IMR-90 (cell line): Measurements from ENCODE around the gene RAP2B. TPM values are rescaled to one million over a fixed set of nuclear protein-coding genes. Genes with fewer than 3 reads are reported as not detected.

Experiments
- ATAC-seq: fragments of 200-7000 bp; cut with Tn5 transposase; 2 replicates; pipeline ENCODE4 v1.9.1; 2020; ENCODE audit warnings: low read depth, mild to moderate bottlenecking, moderate library complexity
- BruUV-seq: library from RNA; stranded (reverse); fragments of 400-500 nt; replicated peaks from 2 replicates; lab custom pipeline; 2021; lab: Mats Ljungman, UMichigan
- CTCF ChIA-PET: fragments of 300-600 bp; formaldehyde crosslinking; extraction: SDS; loops from one replicate; lab custom pipeline; 2021; ENCODE audit warnings: antibody characterized with exemption; lab: Yijun Ruan, JAX
- POLR2A ChIA-PET: fragments of 300-600 bp; sonication (Branson Sonifier 250); formaldehyde crosslinking; loops from one replicate; lab custom pipeline; 2022; ENCODE audit warnings: antibody characterized with exemption; ENCODE audit not compliant: unreplicated experiment; lab: Charles Lee
- DNase-seq: peaks from one replicate; pipeline ENCODE4 v3.0.0; 2013
- H2AFZ ChIP-seq: replicated peaks from 2 replicates; pipeline ENCODE3; 2013; ENCODE audit warnings: low read length, mild to moderate bottlenecking; ENCODE audit not compliant: poor library complexity
- H2AK5ac ChIP-seq: 2 replicates; pipeline ENCODE4 v1.6.1; 2013; ENCODE audit warnings: low read depth, low read length, inconsistent platforms
- H2AK9ac ChIP-seq: replicated peaks from 2 replicates; pipeline ENCODE3; 2013; ENCODE audit warnings: mild to moderate bottlenecking, low read depth, low read length, moderate library complexity; ENCODE audit not compliant: poor library complexity
- H2BK120ac ChIP-seq: 2 replicates; pipeline ENCODE4 v1.6.1; 2013; ENCODE audit warnings: low read depth, low read length, inconsistent platforms
- H2BK15ac ChIP-seq: 3 replicates; pipeline ENCODE4 v1.6.1; 2013; ENCODE audit warnings: low read depth, low read length, inconsistent platforms
- H2BK20ac ChIP-seq: 2 replicates; pipeline ENCODE4 v1.6.1; 2013; ENCODE audit warnings: low read depth, mild to moderate bottlenecking, inconsistent platforms, low read length, moderate library complexity
- H2BK5ac ChIP-seq: 2 replicates; pipeline ENCODE4 v1.6.1; 2013; ENCODE audit warnings: mild to moderate bottlenecking, low read depth, low read length, inconsistent platforms; ENCODE audit not compliant: poor library complexity, severe bottlenecking
- H3K14ac ChIP-seq: replicated peaks from 2 replicates; pipeline ENCODE4 v1.6.1; 2013; ENCODE audit warnings: low read depth, low read length, inconsistent platforms
- H3K18ac ChIP-seq: 2 replicates; pipeline ENCODE4 v1.6.1; 2013; ENCODE audit warnings: low read depth, low read length, control low read depth
- H3K23ac ChIP-seq: 2 replicates; pipeline ENCODE4 v1.6.1; 2013; ENCODE audit warnings: low read depth, low read length, inconsistent platforms
- H3K27ac ChIP-seq: 2 replicates; pipeline ENCODE4 v1.5.1; 2013; ENCODE audit warnings: mild to moderate bottlenecking, control low read depth, low read length; ENCODE audit not compliant: insufficient read depth
- H3K27me3 ChIP-seq: 2 replicates; pipeline ENCODE4 v1.6.1; 2013; ENCODE audit warnings: low read length; ENCODE audit not compliant: control insufficient read depth, insufficient read depth
- H3K36me3 ChIP-seq: 2 replicates; pipeline ENCODE4 v1.6.1; 2013; ENCODE audit warnings: low read length, mixed read lengths; ENCODE audit not compliant: control insufficient read depth, insufficient read depth
- H3K4ac ChIP-seq: 2 replicates; pipeline ENCODE4 v1.6.1; 2013; ENCODE audit warnings: low read depth, low read length, inconsistent platforms
- H3K4me1 ChIP-seq: 2 replicates; pipeline ENCODE4 v1.6.1; 2013; ENCODE audit warnings: low read length, mixed read lengths; ENCODE audit not compliant: control insufficient read depth, insufficient read depth
- H3K4me2 ChIP-seq: 2 replicates; pipeline ENCODE4 v1.6.1; 2013; ENCODE audit warnings: low read depth, mild to moderate bottlenecking, control low read depth, low read length, moderate library complexity
- H3K4me3 ChIP-seq: 2 replicates; pipeline ENCODE4 v1.5.1; 2013; ENCODE audit warnings: low read depth, mild to moderate bottlenecking, control low read depth, low read length, moderate library complexity; ENCODE audit not compliant: insufficient read depth
- H3K56ac ChIP-seq: 2 replicates; pipeline ENCODE4 v1.6.1; 2013; ENCODE audit warnings: low read length, inconsistent platforms; ENCODE audit not compliant: insufficient read depth; ENCODE audit errors: extremely low read depth
- H3K79me1 ChIP-seq, 2 experiments: 2 replicates each; pipeline ENCODE4 v1.6.1; 2013; ENCODE audit warnings: low read length in 2 of 2, inconsistent platforms in 1 of 2, low read depth in 1 of 2
- H3K9ac ChIP-seq: 2 replicates; pipeline ENCODE4 v1.6.1; 2013; ENCODE audit warnings: low read depth, low read length, control low read depth
- H3K9me1 ChIP-seq: 2 replicates; pipeline ENCODE4 v1.6.1; 2013; ENCODE audit warnings: low read length, inconsistent platforms; ENCODE audit not compliant: insufficient read depth
- H3K9me3 ChIP-seq: 2 replicates; pipeline ENCODE4 v1.6.1; 2013; ENCODE audit warnings: low read length; ENCODE audit not compliant: control insufficient read depth, insufficient read depth
- H4K20me1 ChIP-seq: 2 replicates; pipeline ENCODE4 v1.6.1; 2013; ENCODE audit warnings: low read length, inconsistent platforms; ENCODE audit not compliant: insufficient read depth
- H4K5ac ChIP-seq: 2 replicates; pipeline ENCODE4 v1.6.1; 2013; ENCODE audit warnings: mild to moderate bottlenecking, low read depth, low read length, control low read depth
- H4K8ac ChIP-seq, 2 experiments: 2 replicates each; pipeline ENCODE4 v1.6.1; 2013; ENCODE audit warnings: low read depth in 2 of 2, low read length in 2 of 2, control low read depth in 1 of 2, inconsistent platforms in 1 of 2
- H4K91ac ChIP-seq: 2 replicates; pipeline ENCODE4 v1.6.1; 2013; ENCODE audit warnings: low read depth, low read length, inconsistent platforms; ENCODE audit not compliant: insufficient read depth
- CHD1 ChIP-seq: IDR thresholded peaks from 2 replicates; pipeline ENCODE4 v1.6.1; 2012; ENCODE audit warnings: low read depth, low read length, improper control_type of control experiment
- NFE2L2 ChIP-seq: fragments of 150-350 bp; IDR thresholded peaks from 2 replicates; pipeline ENCODE4 v1.6.1; 2016; ENCODE audit warnings: low read depth, mild to moderate bottlenecking, low read length
- SMC3 ChIP-seq: fragments of 150-350 bp; IDR thresholded peaks from 2 replicates; pipeline ENCODE4 v1.6.1; 2016; ENCODE audit warnings: low read depth, mild to moderate bottlenecking, antibody characterized with exemption, low read length, moderate library complexity
- USF2 ChIP-seq: fragments of 150-350 bp; IDR thresholded peaks from 2 replicates; pipeline ENCODE4 v1.6.1; 2017; ENCODE audit warnings: mild to moderate bottlenecking, antibody characterized with exemption, low read length, low read depth
- WGBS, 2 experiments: methylation state at CpG; one replicate each; pipeline versions ENCODE4 v1.1.5 to v1.1.7; 2013; ENCODE audit warnings: missing lambda C conversion rate in 2 of 2; ENCODE audit not compliant: insufficient read length in 1 of 2; ENCODE audit errors: extremely low coverage in 2 of 2; 5-methylcytosine and 5-hydroxymethylcytosine counted together
- dilution Hi-C: fragments of 300-500 bp; cut with HindIII; formaldehyde crosslinking; loops from one replicate; pipeline ENCODE4 v1.14.3; 2018; ENCODE audit warnings: low sequenced_read_pairs; ENCODE audit not compliant: unreplicated experiment
- in situ Hi-C: fragments of 300-500 bp; cut with MboI; formaldehyde crosslinking; loops from 3 replicates; pipeline ENCODE4 v1.14.3; 2019; ENCODE audit warnings: low sequenced_read_pairs, inconsistent platforms, mixed read lengths
- intact Hi-C: fragments of 100-400 bp; cut with micrococcal nuclease; formaldehyde crosslinking; loops from 2 replicates; pipeline ENCODE4 v1.10.0; 2022
- polyA plus RNA-seq, 3 experiments: library from polyadenylated mRNA; depleted of rRNA; stranded (reverse); fragments of >200 nt; gene quantifications; 2 replicates each; pipeline ENCODE4 v1.2.3, GENCODE V29; 2012; ENCODE audit warnings: low replicate concordance in 1 of 3
- total RNA-seq: library from RNA; depleted of rRNA; stranded (reverse); fragments of >200 nt; gene quantifications from 2 replicates; pipeline ENCODE4 v1.2.3, GENCODE V29; 2012

Gene RAP2B
- total and polyA plus RNA-seq, 2 of the 4 experiments (the other 2 are of a cell fraction): 6.6 to 12.4 TPM

- TF ChIP-seq USF2: no peak
- no peak for TF ChIP-seq NFE2L2
- TF ChIP-seq CHD1: no peak
Measured at GRCh38 chr3:153165261-153165681, 3.2 kb downstream of the RAP2B start (continued).

- in situ Hi-C loops (loop anchor here (10.0 to 25.0 kb wide), 3 partner anchors 119 to 596 kb away; no protein-coding TSS in a partner anchor), intact Hi-C loops (loop anchor here (5.0 to 10.0 kb wide), 2 partner anchors 239 to 761 kb away; no protein-coding TSS in a partner anchor)
- H3K9ac ChIP-seq: no peak overlapping the region
Measured at GRCh38 chr3:153166206-153166605, 4.2 kb downstream of the RAP2B start.

More at GRCh38 chr3:153166206-153166605, 4.2 kb downstream of the RAP2B start:
- ChIA-PET CTCF (no interaction called here), POLR2A (no interaction called here)
- H2AK9ac ChIP-seq: no peak overlapping the region
- WGBS, 2 experiments: 0% methylated on average over 1 of the region's 3 CpGs; no CpG with 5 or more reads in 1 of the 2 experiments
- no peak overlapping the region for H2BK120ac ChIP-seq
- peaks cover 2% of the 10 kb centered on the region; the same call in 1 of the 2 replicates for H3K4me1 ChIP-seq
- H3K79me1 ChIP-seq: peaks cover 5 to 7% of the 10 kb centered on the region in 2 experiments; a peak in 3 of 4 replicates
- no peak overlapping the region for H4K91ac ChIP-seq
- peaks cover 36% of the 10 kb centered on the region for H4K20me1 ChIP-seq
- peak overlapping the region; percentile 83; the same call in 1 of the 2 replicates for H3K4me2 ChIP-seq
- no peak for TF ChIP-seq SMC3
- H2BK20ac ChIP-seq: no peak overlapping the region
- no peak overlapping the region for H3K18ac ChIP-seq
- dilution Hi-C loops: no loop called here
- H4K8ac ChIP-seq: no peak overlapping the region
- no peak overlapping the region for H3K4ac ChIP-seq
- H3K9me3 ChIP-seq: no peaks in the 10 kb centered on the region
- no peak overlapping the region for H3K27ac ChIP-seq
- BruUV-seq: no TSS peak
- H3K4me3 ChIP-seq: no peak overlapping the region
- H2BK15ac ChIP-seq: no peak overlapping the region
- ATAC-seq: no peak
- no peaks in the 10 kb centered on the region for H3K36me3 ChIP-seq
- H2AFZ ChIP-seq: no peak overlapping the region
- H3K9me1 ChIP-seq: no peaks in the 10 kb centered on the region
- no peak overlapping the region for H3K23ac ChIP-seq
- H3K27me3 ChIP-seq: no peaks in the 10 kb centered on the region
- no peak overlapping the region for H4K5ac ChIP-seq
- no peak overlapping the region for H2AK5ac ChIP-seq
- no peak overlapping the region for H3K14ac ChIP-seq
- H3K56ac ChIP-seq: no peak overlapping the region
- no peak overlapping the region for H2BK5ac ChIP-seq
- peak; percentile 33 for DNase-seq
